ENCODE measurements around the gene ZFAND6. TPM values are rescaled to one million over a fixed set of nuclear protein-coding genes. Genes with fewer than 3 reads are reported as not detected.

Gene ZFAND6
- total RNA-seq, 1 experiment from 2014 or later, result 89.7 TPM

GRCh38 chr15:80107774-80108173 lies 48.3 kb downstream of the ZFAND6 start:
- Histone ChIP-seq H3K4me2 (ENCODE audit: insufficient read depth, insufficient read length, low read length) (no peak overlapping the region), H2BK5ac (ENCODE audit: insufficient read length, low read length) (no peak overlapping the region), H3T11ph (ENCODE audit: low read length) (no peak overlapping the region), H3K23ac (ENCODE audit: insufficient read length, low read depth, low read length) (no peak overlapping the region), H4K20me1 (ENCODE audit: control insufficient read depth, insufficient read depth, insufficient read length) (no peaks in the 10 kb centered on the region), H3K27me3 (ENCODE audit: insufficient read depth, low read length) (no peaks in the 10 kb centered on the region), H3K4ac (ENCODE audit: low read depth, low read length) (no peak overlapping the region), H2BK12ac (ENCODE audit: insufficient read length, low read depth, low read length) (no peak overlapping the region), H2BK120ac (ENCODE audit: low read depth, low read length, poor library complexity, severe bottlenecking) (no peak overlapping the region), H2BK20ac (ENCODE audit: low read depth, low read length, poor library complexity, severe bottlenecking) (no peak overlapping the region), H3K27ac (ENCODE audit: insufficient read length, low read depth, low read length) (no peak overlapping the region), H4K91ac (ENCODE audit: insufficient read length, low read depth, low read length) (no peak overlapping the region), H4K5ac (ENCODE audit: insufficient read length, low read depth, low read length) (no peak overlapping the region), H3K14ac (ENCODE audit: insufficient read depth, low read length) (no peak overlapping the region), H3K23me2 (ENCODE audit: insufficient read length, low read depth, low read length, poor library complexity, severe bottlenecking) (no peaks in the 10 kb centered on the region), H2BK15ac (ENCODE audit: low read depth, low read length) (no peak overlapping the region), H3K56ac (ENCODE audit: insufficient read length, low read depth, low read length) (no peak overlapping the region), H2AFZ (ENCODE audit: low read length) (no peak overlapping the region), H3K4me1 (ENCODE audit: insufficient read depth, low read length) (no peaks in the 10 kb centered on the region), H3K9ac (ENCODE audit: extremely low read depth, insufficient read length, low read length) (no peak overlapping the region), H3K18ac (ENCODE audit: insufficient read length, low read depth, low read length) (no peak overlapping the region), H3K79me1 (ENCODE audit: insufficient read depth, low read depth, low read length, poor library complexity, severe bottlenecking) (peaks cover 5% of the 10 kb centered on the region), H3K79me2 (ENCODE audit: insufficient read depth, low read length) (peaks cover 10% of the 10 kb centered on the region; the same call in 1 of the 2 replicates), H4K8ac (replicated peaks; ENCODE audit: insufficient read length, low read depth, low read length) (no peak overlapping the region), H2AK5ac (ENCODE audit: insufficient read length, low read length) (no peak overlapping the region), H3K9me3 (ENCODE audit: control insufficient read depth, low read depth, low read length) (no peaks in the 10 kb centered on the region)
- Mint-ChIP-seq H3K9me3 (no peaks in the 10 kb centered on the region), H3K27ac (no peak overlapping the region; a peak in 1 of 7 replicates), H3K4me1 (peaks cover 6 to 9% of the 10 kb centered on the region in 2 experiments), H3K27me3 (ENCODE audit: low read depth) (no peaks in the 10 kb centered on the region), H3K36me3 (ENCODE audit: insufficient read depth in 1 of 3, low read depth in 3 of 3) (no peaks in the 10 kb centered on the region), H3K4me3 (no peak overlapping the region)
- no CpG with 5 or more reads among the region's 3 CpGs for whole genome bisulfite sequencing (ENCODE audit: extremely low coverage, insufficient read length, low lambda C conversion rate)
- TF ChIP-seq CTCF (conservative IDR thresholded peaks at IDR 0.05), result no peak
- DNase-seq, result no peak

Measured in H9 (cell line).